Lower leg skin (tissue), 3 donors: ENCODE measurements around the gene ELP4.

Experiments used
- CTCF ChIP-seq, 3 donors: fragments of 450-650 bp; IDR thresholded peaks; one replicate each; pipeline ENCODE4 v1.5.1; 2016; ENCODE audit warnings: antibody characterized with exemption in 3 of 3, mild to moderate bottlenecking in 3 of 3, moderate library complexity in 2 of 3
- POLR2A ChIP-seq, 2 donors: fragments of 450-650 bp; IDR thresholded peaks; one replicate each; pipeline ENCODE4 v1.6.1; 2016 to 2017; ENCODE audit warnings: antibody characterized with exemption in 2 of 2, mild to moderate bottlenecking in 1 of 2, moderate library complexity in 1 of 2

GRCh38 chr11:31792036-31792435 lies 282.5 kb downstream of the ELP4 start:
- TF ChIP-seq CTCF (IDR thresholded peaks at IDR 0.05): no peak
- no peak for TF ChIP-seq POLR2A (IDR thresholded peaks at IDR 0.05)
